HT1080 (cell line): ENCODE data around the gene FXYD4. TPM values are rescaled to one million over a fixed set of nuclear protein-coding genes. Genes with fewer than 3 reads are reported as not detected.
"Not testable (repeated sequence)": the region's sequence is repeated elsewhere in the genome, so short reads cannot be mapped to it uniquely, and the experiment has no call there.

Experiments used
- DNase-seq: peaks from one replicate; pipeline ENCODE4 v3.0.0-alpha.2; 2015; ENCODE audit warnings: low read depth
- total RNA-seq: library from RNA; depleted of rRNA; stranded (reverse); fragments of >200 nt; shearing (Covaris generic); gene quantifications from 2 replicates; pipeline ENCODE4 v1.2.3, GENCODE V29; 2014

Gene FXYD4
- total RNA-seq, 1 experiment from 2014 or later: not detected

- no peak for DNase-seq
Measured at GRCh38 chr10:43375401-43376020, 4.1 kb downstream of the FXYD4 start.

GRCh38 chr10:43376046-43376635 lies 4.7 kb downstream of the FXYD4 start:
- DNase-seq: no peak

GRCh38 chr10:43376828-43377423 lies 5.5 kb downstream of the FXYD4 start:
- no peak for DNase-seq

GRCh38 chr10:43377424-43377883 lies 6.0 kb downstream of the FXYD4 start:
- no peak for DNase-seq

- no peak for DNase-seq
Measured at GRCh38 chr10:43380610-43381222, 9.3 kb downstream of the FXYD4 start.

- DNase-seq: no peak
Measured at GRCh38 chr10:43383204-43383971, 12.0 kb downstream of the FXYD4 start.

- DNase-seq: no peak
Measured at GRCh38 chr10:43384252-43385221, 13.1 kb downstream of the FXYD4 start.

- DNase-seq: no peak
Measured at GRCh38 chr10:43385412-43386004, 14.1 kb downstream of the FXYD4 start.

- DNase-seq: no peak
Measured at GRCh38 chr10:43386549-43386948, 15.1 kb downstream of the FXYD4 start.

- no peak for DNase-seq
Measured at GRCh38 chr10:43386981-43387677, 15.7 kb downstream of the FXYD4 start.

GRCh38 chr10:43387678-43388032 lies 16.2 kb downstream of the FXYD4 start:
- DNase-seq: no peak

GRCh38 chr10:43389867-43390266 lies 18.4 kb downstream of the FXYD4 start:
- no peak for DNase-seq

GRCh38 chr10:43390333-43390732 lies 18.9 kb downstream of the FXYD4 start:
- no peak for DNase-seq

- DNase-seq: peak; percentile 23
Measured at GRCh38 chr10:43390759-43391158, 19.3 kb downstream of the FXYD4 start.

GRCh38 chr10:43391496-43391895 lies 20.1 kb downstream of the FXYD4 start:
- no peak for DNase-seq

- DNase-seq: no peak
Measured at GRCh38 chr10:43392748-43393147, 21.3 kb downstream of the FXYD4 start.

- not testable (repeated sequence) for DNase-seq
Measured at GRCh38 chr10:43393186-43393585, 21.8 kb downstream of the FXYD4 start.

GRCh38 chr10:43393606-43394360 lies 22.3 kb downstream of the FXYD4 start:
- no peak for DNase-seq

- DNase-seq: no peak
Measured at GRCh38 chr10:43394868-43395267, 23.4 kb downstream of the FXYD4 start.
